HG03342 (cell line): Measurements from ENCODE around the gene DMWD.

Experiments used
- ATAC-seq: cut with Tn5 transposase; IDR thresholded peaks from one replicate; pipeline ENCODE4 v1.9.1; 2021; ENCODE audit warnings: mild to moderate bottlenecking, moderate library complexity; ENCODE audit not compliant: unreplicated experiment

Gene DMWD

DNA sequence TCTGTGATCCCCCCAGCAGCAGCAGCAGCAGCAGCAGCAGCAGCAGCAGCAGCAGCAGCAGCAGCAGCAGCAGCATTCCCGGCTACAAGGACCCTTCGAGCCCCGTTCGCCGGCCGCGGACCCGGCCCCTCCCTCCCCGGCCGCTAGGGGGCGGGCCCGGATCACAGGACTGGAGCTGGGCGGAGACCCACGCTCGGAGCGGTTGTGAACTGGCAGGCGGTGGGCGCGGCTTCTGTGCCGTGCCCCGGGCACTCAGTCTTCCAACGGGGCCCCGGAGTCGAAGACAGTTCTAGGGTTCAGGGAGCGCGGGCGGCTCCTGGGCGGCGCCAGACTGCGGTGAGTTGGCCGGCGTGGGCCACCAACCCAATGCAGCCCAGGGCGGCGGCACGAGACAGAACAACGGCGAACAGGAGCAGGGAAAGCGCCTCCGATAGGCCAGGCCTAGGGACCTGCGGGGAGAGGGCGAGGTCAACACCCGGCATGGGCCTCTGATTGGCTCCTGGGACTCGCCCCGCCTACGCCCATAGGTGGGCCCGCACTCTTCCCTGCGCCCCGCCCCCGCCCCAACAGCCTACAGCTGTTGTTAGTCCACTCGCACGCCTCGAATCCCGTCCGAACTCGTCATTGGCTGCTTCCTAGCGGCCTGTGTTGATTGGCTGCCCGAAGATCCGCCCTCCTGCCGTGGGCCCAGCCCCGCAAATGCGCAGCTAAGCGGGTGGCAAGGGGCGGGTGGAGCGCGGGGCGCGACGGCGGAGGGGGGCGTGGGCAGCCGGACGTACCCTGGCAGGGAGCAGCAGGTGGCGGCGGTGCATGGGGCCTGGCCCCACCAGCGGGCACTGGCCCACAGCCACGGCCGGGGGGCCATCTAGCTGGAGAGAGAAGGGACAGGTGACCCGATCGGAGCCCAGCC, 22.2 kb downstream of the DMWD start:
- ATAC-seq, result peak; percentile 51

DNA sequence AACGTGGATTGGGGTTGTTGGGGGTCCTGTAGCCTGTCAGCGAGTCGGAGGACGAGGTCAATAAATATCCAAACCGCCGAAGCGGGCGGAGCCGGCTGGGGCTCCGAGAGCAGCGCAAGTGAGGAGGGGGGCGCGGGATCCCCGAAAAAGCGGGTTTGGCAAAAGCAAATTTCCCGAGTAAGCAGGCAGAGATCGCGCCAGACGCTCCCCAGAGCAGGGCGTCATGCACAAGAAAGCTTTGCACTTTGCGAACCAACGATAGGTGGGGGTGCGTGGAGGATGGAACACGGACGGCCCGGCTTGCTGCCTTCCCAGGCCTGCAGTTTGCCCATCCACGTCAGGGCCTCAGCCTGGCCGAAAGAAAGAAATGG, 22.8 kb downstream of the DMWD start:
- ATAC-seq, result no peak

- ATAC-seq, result peak; percentile 51
Observed at GRCh38 chr19:45768984-45769782, 23.5 kb downstream of the DMWD start, which contains the start of gene SIX5. SIX5 (minus strand) TSS chr19:45769252; CDS start chr19:45768844, 408 bp downstream.

DNA sequence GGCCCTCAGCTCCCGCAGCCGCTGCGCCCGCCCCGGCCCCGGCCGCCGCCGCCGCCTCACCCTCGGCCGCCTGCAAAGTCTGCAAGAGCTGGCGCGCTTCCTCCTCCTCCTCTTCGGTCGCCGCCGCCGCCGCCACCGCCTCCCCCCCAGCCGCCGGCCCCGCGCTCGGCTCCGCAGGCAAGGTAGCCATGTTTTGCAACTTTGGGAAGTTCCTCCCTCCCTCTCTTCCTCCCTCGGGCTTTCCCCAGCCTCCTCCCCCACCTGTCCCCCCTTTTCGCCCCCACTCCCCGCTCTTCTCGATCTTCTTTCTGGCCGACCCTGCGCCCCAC, 24.0 kb downstream of the DMWD start:
- ATAC-seq, result no peak

DNA sequence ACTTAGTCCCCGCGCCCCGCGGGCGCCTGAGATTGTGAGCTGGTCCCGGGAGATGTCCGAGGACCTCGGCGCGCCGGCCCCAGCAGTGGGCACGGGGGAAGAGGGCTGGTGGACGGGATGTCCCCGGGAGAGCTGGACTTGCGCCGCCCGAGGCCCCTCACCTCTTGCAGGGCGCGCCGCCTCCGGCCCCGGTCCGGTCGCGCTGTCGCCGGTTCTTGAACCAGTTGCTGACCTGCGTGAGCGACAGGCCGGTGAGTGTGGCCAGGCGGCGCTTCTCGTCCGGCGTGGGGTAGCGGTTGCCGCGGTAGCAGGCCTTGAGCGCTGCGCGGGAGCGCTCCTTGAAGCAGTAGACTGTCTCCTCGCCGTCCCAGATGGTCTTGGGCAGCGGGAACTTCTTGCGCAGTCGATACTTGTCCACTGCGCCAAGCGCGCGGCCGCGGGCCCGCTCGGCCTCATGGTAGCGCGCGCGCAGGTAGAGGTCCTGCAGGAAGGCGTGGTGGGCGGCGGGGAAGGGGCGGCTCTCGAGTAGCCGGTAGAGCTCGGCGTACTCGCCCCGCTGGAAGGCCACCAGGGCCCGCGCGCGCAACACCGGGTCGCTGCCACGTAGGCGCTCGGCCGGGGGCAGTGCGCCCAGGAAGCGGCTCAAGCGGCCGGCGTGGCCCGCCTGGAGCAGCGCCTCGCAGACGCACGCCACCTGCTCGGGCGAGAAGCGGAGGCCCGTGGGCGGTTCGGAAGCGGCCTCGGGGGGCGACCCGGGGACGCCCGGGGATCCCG, 24.6 kb downstream of the DMWD start:
- ATAC-seq, result no peak

- no peak for ATAC-seq
Observed at GRCh38 chr19:45767410-45767880, 25.2 kb downstream of the DMWD start.

DNA sequence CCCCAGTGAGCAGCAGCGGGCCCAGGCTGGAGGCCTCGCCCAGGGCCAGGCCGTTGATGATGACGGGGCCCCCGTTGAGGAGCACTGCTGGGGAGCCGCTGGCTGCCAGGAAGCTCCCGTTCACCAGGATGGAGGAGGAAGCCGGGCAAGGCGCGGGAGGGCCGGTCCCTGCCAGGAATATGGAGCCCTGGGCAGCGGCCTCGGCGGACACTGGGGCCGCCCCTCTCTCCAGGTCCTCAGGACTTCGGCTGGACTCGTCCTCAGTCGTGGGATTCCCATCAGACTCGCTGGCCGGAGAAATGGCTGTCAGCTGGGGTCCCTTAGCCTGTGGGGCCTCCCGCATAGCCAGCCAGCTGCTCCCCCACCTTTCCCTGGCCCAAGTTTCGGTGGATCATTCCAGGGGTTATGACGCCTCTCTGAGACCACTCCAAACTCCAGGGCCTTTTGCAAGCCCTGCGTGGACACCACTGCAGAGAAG, 25.7 kb downstream of the DMWD start:
- no peak for ATAC-seq

DNA sequence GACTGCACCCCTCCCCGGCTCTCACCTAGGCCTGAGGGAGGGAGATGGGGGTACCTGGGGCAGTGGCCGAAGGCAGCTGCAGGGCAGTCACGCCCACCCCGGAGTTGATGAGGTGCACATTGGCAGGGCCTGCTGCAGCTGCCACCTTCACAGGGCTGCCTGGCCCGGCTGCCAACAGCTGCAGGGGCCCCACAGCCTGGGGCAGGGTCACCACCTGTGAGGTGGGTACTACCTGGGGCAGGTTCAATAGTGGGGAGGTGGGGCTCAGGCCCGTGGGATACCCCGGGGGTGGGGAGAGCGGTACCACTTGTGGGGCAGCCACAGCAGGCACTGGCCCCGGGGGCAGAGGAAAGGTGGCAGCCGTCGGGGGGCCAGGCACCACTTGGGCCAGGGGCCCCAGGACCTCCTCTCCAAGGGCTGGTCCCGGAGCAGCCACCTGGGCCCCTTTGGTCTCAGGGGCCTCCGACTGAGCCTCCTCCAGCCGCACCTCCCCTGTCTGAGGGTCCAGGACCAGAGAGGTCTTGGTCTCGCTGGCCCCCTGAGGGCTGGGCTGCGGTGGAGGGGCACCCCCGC, 26.3 kb downstream of the DMWD start:
- no peak for ATAC-seq

- ATAC-seq, result no peak
Observed at GRCh38 chr19:45765702-45766295, 26.8 kb downstream of the DMWD start.

- no peak for ATAC-seq
Observed at GRCh38 chr19:45764945-45765701, 27.5 kb downstream of the DMWD start.

DNA sequence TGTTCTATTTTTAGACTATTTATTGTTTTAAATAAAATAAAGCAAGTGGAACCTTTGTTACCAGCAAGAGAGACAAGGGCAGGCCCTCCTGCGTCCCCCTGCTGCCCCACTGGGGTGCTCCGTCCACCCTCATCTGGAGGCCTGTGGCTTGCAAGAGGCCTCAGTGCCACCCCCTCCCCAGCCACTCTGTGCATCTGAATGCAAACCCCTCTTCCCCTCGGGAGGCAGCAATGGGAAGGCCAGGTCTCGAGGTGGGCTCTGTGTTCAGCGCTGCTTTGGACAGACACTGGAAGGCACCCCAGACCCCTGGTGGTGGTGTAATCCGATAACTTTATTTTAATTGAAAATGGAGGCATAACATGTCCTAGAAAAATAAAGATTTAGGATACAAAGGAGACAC, 28.2 kb downstream of the DMWD start:
- no peak for ATAC-seq

DNA sequence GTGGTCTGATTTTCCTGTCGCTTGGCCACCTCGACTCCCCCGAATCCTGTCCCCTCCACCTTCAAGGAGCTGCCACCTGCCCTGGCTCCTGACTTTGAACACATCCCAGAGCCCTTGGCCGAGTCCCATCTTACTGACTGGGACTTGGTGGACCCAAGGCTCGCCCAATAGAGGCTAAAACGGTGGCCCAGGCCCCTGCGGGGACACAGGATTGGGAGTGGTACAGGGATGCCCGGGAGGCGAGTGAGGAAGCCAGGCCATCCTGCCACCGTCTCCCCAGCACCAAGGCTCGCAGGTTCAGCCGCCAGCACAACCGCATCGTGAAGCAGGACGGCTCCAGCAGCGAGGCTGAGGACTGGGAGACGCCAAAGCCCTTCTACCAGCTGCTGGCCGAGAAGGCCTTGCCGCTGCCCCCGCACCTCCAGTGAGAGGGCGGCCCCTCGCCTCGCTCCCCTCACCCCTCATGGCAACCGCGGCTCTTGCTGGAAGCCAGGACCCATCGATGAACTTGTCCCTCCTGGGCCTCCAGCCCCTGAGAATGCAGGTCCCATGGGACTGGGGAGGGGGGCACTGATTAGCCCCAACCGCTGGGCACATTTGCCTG, 28.9 kb downstream of the DMWD start:
- no peak for ATAC-seq

DNA sequence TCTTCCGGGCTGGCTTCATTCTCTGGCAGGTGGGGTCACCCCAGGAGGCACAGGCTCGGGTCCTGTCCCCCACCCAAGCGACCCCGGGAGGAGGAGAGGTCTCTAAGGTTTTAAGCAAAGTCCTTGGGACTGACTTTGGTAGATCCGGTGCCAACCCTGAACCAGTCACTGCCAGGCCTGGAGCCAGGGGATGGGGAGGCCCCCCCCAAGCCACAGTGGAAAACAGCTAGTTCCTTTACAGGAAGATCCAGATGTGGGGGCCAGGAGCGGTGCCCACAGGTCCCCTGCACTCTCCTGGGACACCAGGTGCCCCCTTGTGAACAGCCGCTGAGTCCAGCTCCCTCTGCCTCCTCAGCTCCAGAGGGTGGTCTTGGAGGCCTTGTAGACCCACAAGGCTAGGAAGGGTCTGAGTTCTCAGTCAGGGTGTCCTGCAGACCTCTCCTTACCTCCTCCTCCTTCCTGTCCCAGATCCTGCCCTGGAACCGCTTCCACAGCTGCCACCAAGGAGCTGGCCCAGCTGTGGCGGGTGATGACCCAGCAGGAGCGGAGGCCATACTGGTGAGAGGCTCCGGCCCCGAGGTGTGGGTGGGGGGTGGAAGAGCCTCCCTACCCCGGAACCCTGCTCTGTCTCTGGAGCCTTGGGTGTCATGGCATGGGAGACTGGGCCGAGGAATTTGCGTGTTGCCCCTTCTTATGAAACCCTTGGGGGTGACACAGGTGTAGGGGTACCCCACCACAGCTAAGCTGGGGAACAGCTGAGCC, 29.6 kb downstream of the DMWD start:
- ATAC-seq, result no peak

DNA sequence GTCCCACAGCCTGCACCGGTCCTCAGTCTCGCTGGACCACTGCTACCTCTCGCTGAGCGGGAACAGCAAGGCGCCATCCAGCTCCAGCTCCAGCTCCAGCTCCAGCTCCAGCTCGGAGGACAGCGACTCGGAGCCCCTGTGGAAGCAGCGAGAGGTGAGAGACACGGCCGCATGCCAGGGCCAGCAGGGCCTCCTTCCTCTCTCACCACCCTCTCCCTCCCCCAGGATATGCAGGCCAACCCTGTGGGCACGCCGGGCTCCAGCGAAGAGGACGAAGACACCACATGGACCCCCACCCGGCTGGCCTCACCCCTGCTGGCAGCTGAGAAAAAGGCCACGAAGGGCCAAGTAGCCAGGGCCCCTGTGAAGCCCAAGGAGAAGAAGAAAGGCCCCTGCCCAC, 30.9 kb downstream of the DMWD start:
- no peak for ATAC-seq

GRCh38 chr19:45758921-45759320, 33.7 kb downstream of the DMWD start:
- ATAC-seq, result no peak

DNA sequence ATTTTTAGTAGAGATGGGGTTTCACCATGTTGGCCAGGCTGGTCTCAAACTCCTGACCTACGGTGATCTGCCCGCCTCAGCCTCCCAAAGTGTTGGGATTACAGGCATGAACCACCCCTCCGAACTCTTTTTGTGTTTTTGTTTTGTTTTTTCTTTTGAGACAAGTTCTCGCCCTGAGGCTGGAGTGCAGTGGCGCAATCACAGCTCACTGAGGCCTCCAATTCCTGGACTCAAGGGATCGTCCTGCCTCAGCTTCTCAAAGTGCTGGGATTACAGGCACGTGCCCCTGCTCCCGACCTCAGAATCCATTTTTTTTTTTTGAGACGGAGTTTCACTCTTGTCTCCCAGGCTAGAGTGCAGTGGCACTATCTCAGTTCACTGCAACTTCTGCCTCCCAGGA, 35.0 kb downstream of the DMWD start:
- ATAC-seq, result no peak

DNA sequence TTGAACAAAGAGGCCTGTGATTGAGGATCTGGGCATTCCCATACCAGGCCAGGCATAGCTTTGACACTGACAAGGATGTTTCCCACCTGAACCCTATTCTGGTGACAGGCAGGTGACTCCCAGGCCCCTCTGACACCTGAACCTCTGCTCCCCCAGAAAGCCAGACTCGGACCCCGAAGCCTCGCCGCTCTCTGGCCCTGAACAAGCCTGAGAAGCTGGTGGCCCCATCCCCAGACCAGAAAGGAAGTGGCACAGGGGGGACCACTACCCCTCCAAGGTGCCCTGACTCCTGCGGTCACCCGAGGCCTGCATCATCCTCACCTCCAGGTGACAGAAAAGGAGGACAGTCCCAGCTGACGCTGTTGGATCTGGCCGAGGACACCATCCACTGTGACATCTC, 38.3 kb downstream of the DMWD start:
- no peak for ATAC-seq

GRCh38 chr19:45753548-45753947, 39.1 kb downstream of the DMWD start:
- no peak for ATAC-seq

DNA sequence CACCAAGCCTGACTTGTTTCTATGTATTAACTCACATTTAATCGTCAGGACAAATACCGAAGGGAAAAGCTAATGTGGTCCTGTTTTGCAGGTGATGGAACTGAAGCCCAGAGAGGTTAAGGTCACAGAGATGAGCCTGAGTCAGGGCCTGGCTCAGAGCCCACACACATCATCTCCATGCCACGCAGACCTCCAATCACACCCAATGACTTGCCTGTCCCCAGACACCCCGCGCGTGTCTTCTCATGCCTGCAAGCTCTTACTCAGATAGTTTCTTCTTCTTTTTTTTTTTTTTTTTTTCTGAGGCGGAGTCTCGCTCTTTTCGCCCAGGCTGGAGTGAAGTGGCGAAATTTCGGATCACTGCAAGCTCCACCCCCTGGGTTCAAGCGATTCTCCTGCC, 40.0 kb downstream of the DMWD start:
- ATAC-seq, result no peak
